ENCODE results near the gene MAML2.

GRCh38 chr11:96035031-96035739 lies 307.8 kb downstream of the MAML2 start:
- TF ChIP-seq CTCF (conservative IDR thresholded peaks at IDR 0.05), result no peak
- no peak for TF ChIP-seq ZFX (IDR thresholded peaks at IDR 0.05)

All from C4-2B (cell line).